Activated CD8-positive, alpha-beta T cell treated with anti-CD3 and anti-CD28 coated beads for 36 hours (primary cell): ENCODE measurements around the gene C1orf21. TPM values are rescaled to one million over a fixed set of nuclear protein-coding genes. Genes with fewer than 3 reads are reported as not detected.

Experiments used
- ATAC-seq: fragments of 200-7000 bp; cut with Tn5 transposase; one replicate; pipeline ENCODE4 v1.10.0; 2021; ENCODE audit warnings: mild to moderate bottlenecking, moderate library complexity
- CTCF ChIA-PET: fragments of 350-600 bp; sonication (Branson Sonifier 250); formaldehyde crosslinking; loops from one replicate; lab custom pipeline; 2021; ENCODE audit warnings: antibody characterized with exemption; lab: Charles Lee
- POLR2A ChIA-PET: fragments of 350-600 bp; sonication (Branson Sonifier 250); formaldehyde crosslinking; loops from one replicate; lab custom pipeline; 2021; ENCODE audit warnings: antibody characterized with exemption; lab: Charles Lee
- DNase-seq: peaks from one replicate; pipeline ENCODE4 v3.0.0-alpha.2; 2020
- H3K27ac Mint-ChIP-seq: one replicate; pipeline ENCODE4 v1.8.0; 2021; ENCODE audit warnings: mild to moderate bottlenecking, mixed read lengths
- H3K27me3 Mint-ChIP-seq: one replicate; pipeline ENCODE4 v1.8.0; 2021; ENCODE audit warnings: mixed read lengths
- H3K36me3 Mint-ChIP-seq: one replicate; pipeline ENCODE4 v1.8.0; 2021; ENCODE audit warnings: low read depth, mixed read lengths
- H3K4me1 Mint-ChIP-seq: one replicate; pipeline ENCODE4 v1.8.0; 2021; ENCODE audit warnings: low read depth, mixed read lengths
- H3K4me3 Mint-ChIP-seq: one replicate; pipeline ENCODE4 v1.8.0; 2021; ENCODE audit warnings: mild to moderate bottlenecking, moderate library complexity, mixed read lengths
- H3K9me3 Mint-ChIP-seq: one replicate; pipeline ENCODE4 v1.8.0; 2021; ENCODE audit warnings: mixed read lengths
- intact Hi-C: fragments of 100-400 bp; cut with micrococcal nuclease; formaldehyde crosslinking; loops from one replicate; pipeline ENCODE4 v1.10.0; 2022
- total RNA-seq, 2 experiments: library from RNA; stranded (reverse); gene quantifications; one replicate each; pipeline ENCODE4 v1.2.3, GENCODE V29; 2021
- TF ChIP-seq, protein P1 (sequence below): fragments of 200-600 bp; IDR thresholded peaks from one replicate; pipeline ENCODE4 v1.8.0; 2022; ENCODE audit warnings: antibody characterized with exemption, mild to moderate bottlenecking

Gene C1orf21
- total RNA-seq, 2 experiments from 2014 or later: 3.8 to 4.6 TPM

DNA sequence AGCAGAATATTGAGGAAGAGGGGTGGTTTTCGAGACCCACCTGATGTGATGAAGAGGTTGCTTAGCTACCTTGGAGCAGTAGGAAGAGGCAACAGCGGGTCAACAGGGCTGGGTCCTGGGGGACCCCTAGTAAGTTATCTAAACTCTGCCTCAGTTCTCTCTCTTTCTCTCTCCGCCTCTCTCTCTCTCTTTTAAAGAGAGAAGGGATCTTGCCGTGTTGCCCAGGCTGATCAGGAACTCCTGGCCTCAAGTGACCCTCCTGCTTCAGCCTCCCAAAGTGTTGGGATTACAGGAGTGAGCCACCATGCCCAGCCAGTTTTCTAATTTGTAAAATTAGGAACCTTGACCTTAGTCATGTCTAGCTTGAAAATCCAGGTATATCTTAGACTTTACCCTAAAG, 77.9 kb downstream of the C1orf21 start:
- ATAC-seq (no peak), DNase-seq (no peak)
- TF ChIP-seq, protein P1, sequence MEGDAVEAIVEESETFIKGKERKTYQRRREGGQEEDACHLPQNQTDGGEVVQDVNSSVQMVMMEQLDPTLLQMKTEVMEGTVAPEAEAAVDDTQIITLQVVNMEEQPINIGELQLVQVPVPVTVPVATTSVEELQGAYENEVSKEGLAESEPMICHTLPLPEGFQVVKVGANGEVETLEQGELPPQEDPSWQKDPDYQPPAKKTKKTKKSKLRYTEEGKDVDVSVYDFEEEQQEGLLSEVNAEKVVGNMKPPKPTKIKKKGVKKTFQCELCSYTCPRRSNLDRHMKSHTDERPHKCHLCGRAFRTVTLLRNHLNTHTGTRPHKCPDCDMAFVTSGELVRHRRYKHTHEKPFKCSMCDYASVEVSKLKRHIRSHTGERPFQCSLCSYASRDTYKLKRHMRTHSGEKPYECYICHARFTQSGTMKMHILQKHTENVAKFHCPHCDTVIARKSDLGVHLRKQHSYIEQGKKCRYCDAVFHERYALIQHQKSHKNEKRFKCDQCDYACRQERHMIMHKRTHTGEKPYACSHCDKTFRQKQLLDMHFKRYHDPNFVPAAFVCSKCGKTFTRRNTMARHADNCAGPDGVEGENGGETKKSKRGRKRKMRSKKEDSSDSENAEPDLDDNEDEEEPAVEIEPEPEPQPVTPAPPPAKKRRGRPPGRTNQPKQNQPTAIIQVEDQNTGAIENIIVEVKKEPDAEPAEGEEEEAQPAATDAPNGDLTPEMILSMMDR: no peak
- intact Hi-C loops: no loop called here
- H3K27ac Mint-ChIP-seq: no peak overlapping the region
- no peaks in the 10 kb centered on the region for H3K9me3 Mint-ChIP-seq
- CTCF ChIA-PET: no interaction called here
- H3K36me3 Mint-ChIP-seq: no peaks in the 10 kb centered on the region
- H3K4me3 Mint-ChIP-seq: no peak overlapping the region
- POLR2A ChIA-PET: no interaction called here
- H3K27me3 Mint-ChIP-seq: peaks cover 7% of the 10 kb centered on the region
- H3K4me1 Mint-ChIP-seq: no peaks in the 10 kb centered on the region

DNA sequence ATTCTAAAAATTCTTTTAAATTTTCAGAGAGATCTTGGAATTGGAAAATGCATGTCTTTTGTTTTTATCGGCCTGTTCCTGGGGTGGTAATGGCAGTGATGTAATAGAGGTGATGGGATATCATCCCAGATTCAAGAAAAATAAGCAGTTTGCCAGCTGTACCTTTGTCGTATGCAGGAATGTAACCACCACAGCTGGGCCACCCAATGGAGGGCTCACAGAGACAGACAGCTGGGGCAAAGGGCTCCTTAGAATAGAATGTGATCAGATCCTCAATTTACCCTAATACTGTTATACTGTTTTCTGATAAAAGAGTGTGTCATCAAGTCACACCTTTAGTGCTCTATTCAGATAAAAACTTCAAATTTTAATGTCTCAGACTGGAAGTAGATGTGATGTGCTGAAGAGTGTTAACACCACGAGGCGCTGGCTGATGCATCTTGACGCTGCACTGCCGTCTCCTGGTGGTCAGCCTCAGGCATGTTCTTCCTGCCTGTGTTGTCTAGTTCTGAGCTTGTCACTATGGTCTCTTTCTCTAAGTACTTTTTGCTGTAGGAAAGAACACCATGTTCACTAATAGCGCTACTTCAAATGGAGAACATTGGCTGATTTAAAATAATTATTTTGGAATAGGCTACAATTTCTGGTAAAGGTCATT, 78.8 kb downstream of the C1orf21 start:
- POLR2A ChIA-PET: no interaction called here
- DNase-seq: no peak
- TF ChIP-seq, protein P1: no peak
- H3K4me1 Mint-ChIP-seq: no peaks in the 10 kb centered on the region
- intact Hi-C loops: no loop called here
- ATAC-seq: no peak
- H3K27ac Mint-ChIP-seq: no peak overlapping the region
- H3K27me3 Mint-ChIP-seq: peaks cover 5% of the 10 kb centered on the region
- CTCF ChIA-PET: no interaction called here
- no peaks in the 10 kb centered on the region for H3K36me3 Mint-ChIP-seq
- H3K9me3 Mint-ChIP-seq: no peaks in the 10 kb centered on the region
- no peak overlapping the region for H3K4me3 Mint-ChIP-seq

DNA sequence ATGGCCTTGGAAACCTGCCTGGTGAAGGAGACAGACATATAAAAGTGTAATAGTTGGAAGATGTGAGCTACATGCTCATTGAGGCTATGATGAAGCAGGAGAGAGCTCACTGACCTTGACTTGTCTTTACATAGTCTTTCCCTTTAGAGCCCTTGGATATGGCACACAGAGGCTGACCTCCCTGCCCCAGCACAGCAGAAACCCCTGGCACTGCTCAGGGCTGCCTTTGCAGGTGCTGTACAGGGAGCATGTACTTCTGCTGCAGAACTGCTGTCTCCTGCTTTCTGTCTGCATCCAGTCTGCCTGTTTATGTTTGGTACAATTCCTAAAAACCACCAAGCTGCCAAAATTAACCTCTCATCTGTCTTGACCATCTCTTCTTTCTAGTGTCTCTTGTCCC, 80.5 kb downstream of the C1orf21 start:
- no peaks in the 10 kb centered on the region for H3K4me1 Mint-ChIP-seq
- TF ChIP-seq, protein P1: no peak
- H3K4me3 Mint-ChIP-seq: no peak overlapping the region
- POLR2A ChIA-PET: no interaction called here
- no peaks in the 10 kb centered on the region for H3K27me3 Mint-ChIP-seq
- DNase-seq: no peak
- H3K27ac Mint-ChIP-seq: no peak overlapping the region
- H3K36me3 Mint-ChIP-seq: no peaks in the 10 kb centered on the region
- ATAC-seq: no peak
- no peaks in the 10 kb centered on the region for H3K9me3 Mint-ChIP-seq
- CTCF ChIA-PET: no interaction called here
- intact Hi-C loops: no loop called here

DNA sequence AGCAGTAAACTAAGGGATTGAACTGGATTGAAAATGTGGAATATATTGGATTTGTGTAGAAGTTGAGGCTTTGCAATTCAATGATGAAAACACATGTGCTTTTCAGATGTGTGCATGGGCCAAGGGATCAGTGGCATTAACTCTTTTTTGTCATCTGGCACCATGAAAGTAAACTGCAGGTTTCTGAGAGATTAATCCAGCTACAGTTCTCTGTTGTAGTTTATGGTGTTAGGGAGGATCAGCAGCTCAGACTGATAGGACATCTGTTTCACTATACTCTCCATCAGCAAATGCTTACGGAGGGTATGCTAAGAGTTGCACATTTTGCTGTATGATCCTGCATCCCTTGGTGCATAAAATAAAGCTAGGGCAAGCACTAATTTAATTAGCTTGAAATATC, 82.6 kb downstream of the C1orf21 start:
- no peaks in the 10 kb centered on the region for H3K4me1 Mint-ChIP-seq
- H3K27me3 Mint-ChIP-seq: peaks cover 4% of the 10 kb centered on the region
- CTCF ChIA-PET: no interaction called here

DNA sequence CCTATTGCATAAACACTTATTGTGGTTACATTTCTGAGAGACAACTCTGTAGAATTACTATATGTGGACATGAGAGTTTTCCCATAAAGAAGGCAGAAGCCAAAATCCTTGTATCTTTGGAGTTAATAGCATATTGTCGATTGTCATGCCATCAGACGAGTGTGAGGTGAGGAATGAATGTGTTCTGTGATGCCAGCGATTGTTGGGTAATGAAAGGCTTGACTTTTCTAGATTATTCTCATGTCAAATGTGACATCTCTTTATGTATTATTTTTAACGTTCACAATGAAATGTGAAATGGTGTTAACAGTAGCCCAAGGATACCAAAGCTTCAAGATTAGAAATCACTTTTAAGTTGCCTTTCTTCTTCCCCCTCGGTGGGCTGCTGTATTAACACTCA, 84.9 kb downstream of the C1orf21 start:
- H3K27me3 Mint-ChIP-seq: peaks cover 4% of the 10 kb centered on the region
- ChIA-PET POLR2A (no interaction called here), CTCF (interaction anchor here (1.0 kb wide), 1 partner anchor 192 kb away, joined by 3 read pairs; no protein-coding TSS in a partner anchor)
- H3K27ac Mint-ChIP-seq: no peak overlapping the region
- ATAC-seq (no peak), DNase-seq (no peak)
- H3K4me1 Mint-ChIP-seq: no peaks in the 10 kb centered on the region
- intact Hi-C loops: no loop called here
- TF ChIP-seq, protein P1: no peak
- H3K9me3 Mint-ChIP-seq: no peaks in the 10 kb centered on the region
- no peaks in the 10 kb centered on the region for H3K36me3 Mint-ChIP-seq
- H3K4me3 Mint-ChIP-seq: no peak overlapping the region

More for the DNA sequence above, 82.6 kb downstream of the C1orf21 start:
- Mint-ChIP-seq H3K36me3 (no peaks in the 10 kb centered on the region), H3K4me3 (no peak overlapping the region), H3K27ac (no peak overlapping the region), H3K9me3 (no peaks in the 10 kb centered on the region)
- no peak for DNase-seq
- no peak for ATAC-seq
- TF ChIP-seq, protein P1: no peak
- POLR2A ChIA-PET: interaction anchor here (0.6 kb wide), 1 partner anchor 339 kb away, joined by 3 read pairs; no protein-coding TSS in a partner anchor
- intact Hi-C loops: no loop called here
